ENCODE results near the gene ABHD16B. TPM values are rescaled to one million over a fixed set of nuclear protein-coding genes. Genes with fewer than 3 reads are reported as not detected.

ABHD16B gene
- total RNA-seq, 1 experiment from 2014 or later, result not detected

- Histone ChIP-seq H3K27ac (ENCODE audit: low read length) (no peak overlapping the region), H2AFZ (ENCODE audit: low read length) (no peak overlapping the region), H3F3A (ENCODE audit: low read length, unreplicated experiment) (no peaks in the 10 kb centered on the region), H3K9me3 (ENCODE audit: low read length) (no peaks in the 10 kb centered on the region), H3K4me3 (ENCODE audit: low read length) (no peak overlapping the region), H3K79me2 (ENCODE audit: low read length) (peaks cover 100% of the 10 kb centered on the region), H4K20me1 (ENCODE audit: low read length) (peaks cover 26% of the 10 kb centered on the region), H3K27me3 (ENCODE audit: low read length) (no peaks in the 10 kb centered on the region), H3K4me1 (ENCODE audit: insufficient read depth, low read length) (peaks cover 31% of the 10 kb centered on the region), H3K9ac (ENCODE audit: low read length) (no peak overlapping the region), H3K4me2 (ENCODE audit: low read length) (no peak overlapping the region), H3K9me2 (replicated peaks; ENCODE audit: low read length) (no peaks in the 10 kb centered on the region), H3K36me3 (ENCODE audit: low read depth, low read length) (0 out of 2 replicates have a peak, but pooled peaks cover 5% of the 10 kb centered on the region)
- no peak for ATAC-seq
- TF ChIP-seq EZH2phosphoT487 (IDR thresholded peaks at IDR 0.05; ENCODE audit: borderline replicate concordance, low read length) (no peak), EZH2 (IDR thresholded peaks at IDR 0.05; ENCODE audit: low read length, unreplicated experiment) (no peak), CTCF (conservative IDR thresholded peaks at IDR 0.05; ENCODE audit: low read depth, low read length) (no peak)
- DNase-seq, result no peak
- CTCF ChIA-PET, result no interaction called here
- intact Hi-C loops (cut with micrococcal nuclease), result no loop called here
- POLR2A ChIA-PET (ENCODE audit: unreplicated experiment), result no interaction called here
- no TSS peak for BruUV-seq (replicated peaks)
Observed at GRCh38 chr20:63900413-63900812, 39.1 kb downstream of the ABHD16B start.

- no peak overlapping the region for H2AFZ ChIP-seq (ENCODE audit: low read length)
- no peak for TF ChIP-seq EZH2 (IDR thresholded peaks at IDR 0.05; ENCODE audit: low read length, unreplicated experiment)
- no peak for TF ChIP-seq EZH2phosphoT487 (IDR thresholded peaks at IDR 0.05; ENCODE audit: borderline replicate concordance, low read length)
- TF ChIP-seq CTCF (conservative IDR thresholded peaks at IDR 0.05; ENCODE audit: low read depth, low read length), result no peak
- peaks cover 99% of the 10 kb centered on the region for H3K79me2 ChIP-seq (ENCODE audit: low read length)
- H3K9me3 ChIP-seq (ENCODE audit: low read length), result no peaks in the 10 kb centered on the region
- H3F3A ChIP-seq (ENCODE audit: low read length, unreplicated experiment), result no peaks in the 10 kb centered on the region
- H3K4me2 ChIP-seq (ENCODE audit: low read length), result no peak overlapping the region
- peaks cover 16% of the 10 kb centered on the region for H3K4me1 ChIP-seq (ENCODE audit: insufficient read depth, low read length)
- 0 out of 2 replicates have a peak, but pooled peaks cover 3% of the 10 kb centered on the region for H3K36me3 ChIP-seq (ENCODE audit: low read depth, low read length)
- intact Hi-C loops (cut with micrococcal nuclease), result no loop called here
- H4K20me1 ChIP-seq (ENCODE audit: low read length), result peaks cover 8% of the 10 kb centered on the region
- no peak overlapping the region for H3K4me3 ChIP-seq (ENCODE audit: low read length)
- H3K27me3 ChIP-seq (ENCODE audit: low read length), result no peaks in the 10 kb centered on the region
- DNase-seq (no peak), ATAC-seq (no peak)
- ChIA-PET POLR2A (ENCODE audit: unreplicated experiment) (no interaction called here), CTCF (no interaction called here)
- H3K27ac ChIP-seq (ENCODE audit: low read length), result no peak overlapping the region
- BruUV-seq (replicated peaks), result no TSS peak
- no peak overlapping the region for H3K9ac ChIP-seq (ENCODE audit: low read length)
- H3K9me2 ChIP-seq (replicated peaks; ENCODE audit: low read length), result no peaks in the 10 kb centered on the region
Observed at GRCh38 chr20:63903796-63904561, 42.7 kb downstream of the ABHD16B start.
